CD14-positive monocyte (primary cell): ENCODE results near the gene NDUFA13. TPM values are rescaled to one million over a fixed set of nuclear protein-coding genes. Genes with fewer than 3 reads are reported as not detected.

Experiments
- DNase-seq, 3 donors: peaks; one replicate each; pipeline ENCODE4 v3.0.0-alpha.2; 2011 to 2022
- H2AFZ ChIP-seq: 2 replicates; pipeline ENCODE4 v1.6.0; 2012; ENCODE audit warnings: mild to moderate bottlenecking, low read depth, low read length, inconsistent platforms; ENCODE audit not compliant: insufficient read depth, poor library complexity, severe bottlenecking
- H3K27ac ChIP-seq, 2 donors: 1 replicate in 1 of 2; 2 replicates in 1 of 2; pipeline ENCODE4 v1.5.1; 2012 to 2013; ENCODE audit warnings: low read length in 2 of 2, control low read depth in 1 of 2, inconsistent platforms in 1 of 2, low read depth in 1 of 2, mild to moderate bottlenecking in 1 of 2
- H3K27me3 ChIP-seq, 2 donors: one replicate each; pipeline versions ENCODE4 v1.6.0 to v1.6.1; 2011 to 2013; ENCODE audit warnings: low read length in 2 of 2; ENCODE audit not compliant: control insufficient read depth in 2 of 2, insufficient read depth in 2 of 2
- H3K36me3 ChIP-seq, 2 donors: replicated peaks in 1 of 2; 1 replicate in 1 of 2; 2 replicates in 1 of 2; pipeline versions ENCODE4 v1.5.1 to v1.6.1; 2012 to 2013; ENCODE audit warnings: low read length in 2 of 2, control low read depth in 1 of 2, inconsistent platforms in 1 of 2, mild to moderate bottlenecking in 1 of 2; ENCODE audit not compliant: insufficient read depth in 2 of 2, control insufficient read depth in 1 of 2
- H3K4me1 ChIP-seq, 2 donors: 1 replicate in 1 of 2; 2 replicates in 1 of 2; pipeline versions ENCODE4 v1.5.1 to v1.6.1; 2012 to 2013; ENCODE audit warnings: low read length in 2 of 2, control low read depth in 1 of 2, inconsistent platforms in 1 of 2, mild to moderate bottlenecking in 1 of 2, moderate library complexity in 1 of 2; ENCODE audit not compliant: insufficient read depth in 2 of 2, control insufficient read depth in 1 of 2
- H3K4me2 ChIP-seq: replicated peaks from 2 replicates; pipeline ENCODE3; 2012; ENCODE audit warnings: low read length, moderate library complexity, mild to moderate bottlenecking; ENCODE audit not compliant: poor library complexity, severe bottlenecking; ENCODE audit errors: extremely low read depth
- H3K4me3 ChIP-seq, 3 experiments: fragments of 200-600 bp in 1 of 3; sonication (generic) in 1 of 3; replicated peaks in 1 of 3; 1 replicate in 2 of 3; 2 replicates in 1 of 3; pipeline ENCODE4 v1.5.1; 2011 to 2013; ENCODE audit warnings: low read length in 3 of 3, mild to moderate bottlenecking in 3 of 3, control low read depth in 2 of 3, low read depth in 2 of 3, inconsistent platforms in 1 of 3, moderate library complexity in 1 of 3
- H3K79me2 ChIP-seq: 2 replicates; pipeline ENCODE4 v1.6.0; 2012; ENCODE audit warnings: mild to moderate bottlenecking, control low read depth, inconsistent platforms, low read length, moderate library complexity; ENCODE audit not compliant: insufficient read depth
- H3K9ac ChIP-seq: 2 replicates; pipeline ENCODE4 v1.6.0; 2017; ENCODE audit warnings: low read length, mild to moderate bottlenecking; ENCODE audit not compliant: insufficient read depth, poor library complexity, severe bottlenecking
- H3K9me3 ChIP-seq, 2 donors: replicated peaks in 1 of 2; 1 replicate in 1 of 2; 2 replicates in 1 of 2; pipeline versions ENCODE4 v1.5.1 to v1.6.1; 2012 to 2013; ENCODE audit warnings: low read length in 2 of 2, control low read depth in 1 of 2; ENCODE audit not compliant: control insufficient read depth in 1 of 2, insufficient read depth in 1 of 2
- H4K20me1 ChIP-seq: 2 replicates; pipeline ENCODE4 v1.6.0; 2012; ENCODE audit warnings: mild to moderate bottlenecking, low read length, control low read depth, moderate library complexity; ENCODE audit not compliant: insufficient read depth
- H3K27ac Mint-ChIP-seq, 7 donors: one replicate each; pipeline ENCODE4 v1.8.0; 2020; ENCODE audit warnings: mild to moderate bottlenecking in 7 of 7, mixed read lengths in 7 of 7, moderate library complexity in 6 of 7, inconsistent platforms in 2 of 7
- H3K27me3 Mint-ChIP-seq, 3 donors: one replicate each; pipeline ENCODE4 v1.8.0; 2021 to 2022; ENCODE audit warnings: low read depth in 3 of 3, mild to moderate bottlenecking in 3 of 3, mixed read lengths in 3 of 3, moderate library complexity in 3 of 3, inconsistent platforms in 1 of 3
- H3K36me3 Mint-ChIP-seq, 2 donors: one replicate each; pipeline ENCODE4 v1.8.0; 2020; ENCODE audit warnings: mixed read lengths in 2 of 2, inconsistent platforms in 1 of 2, mild to moderate bottlenecking in 1 of 2
- H3K4me1 Mint-ChIP-seq: one replicate; pipeline ENCODE4 v1.8.0; 2020; ENCODE audit warnings: mild to moderate bottlenecking, mixed read lengths
- H3K4me3 Mint-ChIP-seq, 2 donors: one replicate each; pipeline ENCODE4 v1.8.0; 2020; ENCODE audit warnings: mild to moderate bottlenecking in 2 of 2, mixed read lengths in 2 of 2, moderate library complexity in 1 of 2
- H3K9me3 Mint-ChIP-seq, 7 donors: one replicate each; pipeline ENCODE4 v1.8.0; 2020 to 2022; ENCODE audit warnings: mixed read lengths in 7 of 7, mild to moderate bottlenecking in 6 of 7, moderate library complexity in 6 of 7, inconsistent platforms in 2 of 7
- WGBS: methylation state at CpG from one replicate; pipeline ENCODE4 v1.1.5; 2013; ENCODE audit warnings: missing lambda C conversion rate; ENCODE audit not compliant: insufficient coverage; 5-methylcytosine and 5-hydroxymethylcytosine counted together
- intact Hi-C, 2 donors: fragments of 100-400 bp; cut with micrococcal nuclease; formaldehyde crosslinking; loops; one replicate each; pipeline versions ENCODE4 v1.15.0 to v1.15.1; 2023
- polyA plus RNA-seq, 3 donors: library from polyadenylated mRNA; depleted of rRNA in 1 of 3; unstranded in 2 of 3; stranded (reverse) in 1 of 3; fragments of 300-500 nt in 2 of 3; fragments of >200 nt in 1 of 3; fragmentation: Illumina TruSeq in 2 of 3; gene quantifications; 1 replicate in 2 of 3; 2 replicates in 1 of 3; pipeline ENCODE4 v1.2.3, GENCODE V29; 2012 to 2021
- TF ChIP-seq, protein P1 (sequence below): fragments of 200-600 bp; IDR thresholded peaks from one replicate; pipeline ENCODE4 v1.8.0; 2022; ENCODE audit warnings: antibody characterized with exemption, mild to moderate bottlenecking

NDUFA13 gene
- polyA plus RNA-seq, 3 donors, result 86.7 to 433 (median 361) TPM

DNA sequence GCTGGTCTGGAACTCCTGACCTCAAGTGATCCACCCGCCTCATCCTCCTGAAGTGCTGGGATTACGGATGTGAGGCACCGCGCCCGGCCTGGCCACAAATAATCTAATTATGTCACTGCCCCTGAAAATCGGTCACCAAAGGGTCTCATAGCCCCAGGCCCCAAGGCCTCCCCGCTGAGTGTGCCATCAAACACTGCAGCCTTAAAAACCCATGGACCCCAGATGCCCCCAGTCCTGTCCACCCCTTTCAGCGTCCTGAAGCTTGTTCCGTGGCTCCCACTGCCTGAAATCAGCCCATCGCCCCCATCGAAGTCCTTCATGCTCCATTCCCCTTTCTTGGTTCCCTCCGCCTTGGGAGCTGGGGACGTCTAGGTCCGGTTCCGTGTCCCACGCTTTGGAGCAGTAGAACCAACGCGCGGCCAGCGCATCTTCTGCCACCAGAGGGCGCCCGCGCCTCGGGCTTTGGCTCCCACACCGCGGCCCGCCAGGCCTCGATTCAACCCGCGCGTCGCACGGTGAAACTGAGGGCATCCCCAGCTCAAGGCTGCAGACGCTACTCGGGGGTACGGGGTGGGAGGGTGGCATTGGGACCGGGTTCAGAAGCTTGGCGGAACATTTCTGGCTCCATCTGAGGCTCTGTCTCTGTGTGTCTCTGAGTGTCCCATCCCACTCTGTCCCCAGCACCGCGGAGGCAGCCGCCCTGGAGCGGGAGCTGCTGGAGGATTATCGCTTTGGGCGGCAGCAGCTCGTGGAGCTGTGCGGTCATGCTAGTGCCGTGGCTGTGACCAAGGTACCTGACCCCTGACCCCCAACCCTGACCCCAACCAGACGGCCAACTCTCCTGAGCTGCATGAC is 16.2 kb downstream of the NDUFA13 start:
- Histone ChIP-seq H3K36me3 (peaks cover 16 to 24% of the 10 kb centered on the region in 2 donors), H3K27me3 (peaks cover 0 to 6% of the 10 kb centered on the region in 2 donors), H3K27ac (no peak overlapping the region), H3K4me2 (no peak overlapping the region), H4K20me1 (peaks cover 6% of the 10 kb centered on the region), H3K4me3 (no peak overlapping the region), H2AFZ (no peak overlapping the region), H3K9ac (no peak overlapping the region), H3K79me2 (no peaks in the 10 kb centered on the region), H3K9me3 (no peaks in the 10 kb centered on the region), H3K4me1 (peaks cover 0 to 3% of the 10 kb centered on the region in 2 donors)
- H3K27me3 Mint-ChIP-seq, result peaks cover 4 to 17% (median 12%) of the 10 kb centered on the region in 3 donors
- TF ChIP-seq, protein P1, sequence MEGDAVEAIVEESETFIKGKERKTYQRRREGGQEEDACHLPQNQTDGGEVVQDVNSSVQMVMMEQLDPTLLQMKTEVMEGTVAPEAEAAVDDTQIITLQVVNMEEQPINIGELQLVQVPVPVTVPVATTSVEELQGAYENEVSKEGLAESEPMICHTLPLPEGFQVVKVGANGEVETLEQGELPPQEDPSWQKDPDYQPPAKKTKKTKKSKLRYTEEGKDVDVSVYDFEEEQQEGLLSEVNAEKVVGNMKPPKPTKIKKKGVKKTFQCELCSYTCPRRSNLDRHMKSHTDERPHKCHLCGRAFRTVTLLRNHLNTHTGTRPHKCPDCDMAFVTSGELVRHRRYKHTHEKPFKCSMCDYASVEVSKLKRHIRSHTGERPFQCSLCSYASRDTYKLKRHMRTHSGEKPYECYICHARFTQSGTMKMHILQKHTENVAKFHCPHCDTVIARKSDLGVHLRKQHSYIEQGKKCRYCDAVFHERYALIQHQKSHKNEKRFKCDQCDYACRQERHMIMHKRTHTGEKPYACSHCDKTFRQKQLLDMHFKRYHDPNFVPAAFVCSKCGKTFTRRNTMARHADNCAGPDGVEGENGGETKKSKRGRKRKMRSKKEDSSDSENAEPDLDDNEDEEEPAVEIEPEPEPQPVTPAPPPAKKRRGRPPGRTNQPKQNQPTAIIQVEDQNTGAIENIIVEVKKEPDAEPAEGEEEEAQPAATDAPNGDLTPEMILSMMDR, result peak; percentile 91
- peak; percentile 68 to 79 (median 75) for DNase-seq
- intact Hi-C loops, result loop anchor here (1.0 to 10.0 kb wide), 5 partner anchors 112 to 427 kb away; no protein-coding TSS in a partner anchor
- H3K9me3 Mint-ChIP-seq, result peaks cover 0 to 5% (median 2%) of the 10 kb centered on the region in 7 donors
- no peak overlapping the region for H3K27ac Mint-ChIP-seq
- WGBS, result 39% methylated on average over 35 of the region's 48 CpGs
- peaks cover 6% of the 10 kb centered on the region for H3K4me1 Mint-ChIP-seq
- H3K36me3 Mint-ChIP-seq, result peaks cover 23 to 39% of the 10 kb centered on the region in 2 donors
- no peak overlapping the region for H3K4me3 Mint-ChIP-seq

DNA sequence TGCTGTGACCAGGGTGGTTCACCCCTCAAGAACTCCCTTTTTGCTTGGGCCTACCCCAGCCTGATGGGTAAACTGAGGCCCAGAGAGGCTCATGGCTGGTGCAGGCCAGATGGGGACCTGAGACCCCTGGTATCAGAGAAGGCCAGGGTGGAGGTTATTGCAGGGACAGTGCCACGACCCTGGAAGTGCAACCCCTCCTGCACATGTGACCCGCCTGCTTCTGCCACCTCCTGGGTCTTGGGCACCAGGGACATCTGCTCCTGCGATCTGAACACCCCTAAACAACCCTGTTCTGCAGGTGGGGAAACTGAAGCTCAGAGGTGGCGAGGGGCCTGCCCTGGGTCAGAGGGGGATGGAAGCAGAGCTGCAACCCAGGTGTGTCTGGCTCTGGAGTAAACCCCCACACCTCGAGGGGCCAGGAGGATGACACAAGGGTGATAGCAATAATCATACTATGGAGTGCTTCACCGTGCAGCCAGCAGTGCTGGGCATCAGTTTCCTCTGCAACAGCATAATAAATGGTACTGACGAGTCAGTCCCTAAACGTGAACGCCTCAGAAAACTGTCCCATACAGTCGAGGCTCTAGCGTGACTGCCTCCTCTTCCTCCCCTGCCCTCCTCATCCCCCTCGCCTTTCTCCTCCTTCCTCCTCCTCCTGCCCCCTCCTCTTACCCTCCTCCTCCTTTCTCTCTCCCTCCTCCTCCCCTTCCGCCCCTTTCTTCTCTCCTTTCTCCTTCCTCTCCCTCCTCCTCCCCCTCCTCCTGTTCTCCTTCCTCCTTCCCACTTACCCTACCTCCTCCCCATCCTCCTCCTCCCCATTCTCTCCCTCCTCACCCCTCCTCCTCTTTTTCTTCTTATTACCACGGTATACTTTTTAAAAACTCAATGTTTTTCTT is 17.0 kb downstream of the NDUFA13 start:
- H4K20me1 ChIP-seq, result no peaks in the 10 kb centered on the region
- peaks cover 0 to 11% (median 6%) of the 10 kb centered on the region in 7 donors for H3K9me3 Mint-ChIP-seq
- no peak overlapping the region for H3K4me3 Mint-ChIP-seq
- no peak overlapping the region for H3K4me2 ChIP-seq
- H3K27me3 Mint-ChIP-seq, result peaks cover 11 to 25% (median 21%) of the 10 kb centered on the region in 3 donors
- intact Hi-C loops, result loop anchor here (1.0 to 10.0 kb wide), 5 partner anchors 111 to 426 kb away; no protein-coding TSS in a partner anchor
- H3K36me3 ChIP-seq, result peaks cover 7 to 15% of the 10 kb centered on the region in 2 donors
- H3K79me2 ChIP-seq, result no peaks in the 10 kb centered on the region
- H3K9ac ChIP-seq, result no peak overlapping the region
- no peak for DNase-seq
- H3K27ac ChIP-seq, result no peak overlapping the region
- TF ChIP-seq, protein P1, result no peak
- no peak overlapping the region for H3K4me3 ChIP-seq
- no peak overlapping the region for H3K27ac Mint-ChIP-seq
- H3K36me3 Mint-ChIP-seq, result peaks cover 17 to 31% of the 10 kb centered on the region in 2 donors
- peaks cover 0 to 14% of the 10 kb centered on the region in 2 donors for H3K27me3 ChIP-seq
- peaks cover 1 to 3% of the 10 kb centered on the region in 2 donors for H3K4me1 ChIP-seq
- 55% methylated on average over 9 of the region's 14 CpGs for WGBS
- H3K9me3 ChIP-seq, result no peaks in the 10 kb centered on the region
- H2AFZ ChIP-seq, result no peak overlapping the region
- H3K4me1 Mint-ChIP-seq, result peaks cover 11% of the 10 kb centered on the region
